ENCODE results near the gene PDXP.

PDXP gene

DNA sequence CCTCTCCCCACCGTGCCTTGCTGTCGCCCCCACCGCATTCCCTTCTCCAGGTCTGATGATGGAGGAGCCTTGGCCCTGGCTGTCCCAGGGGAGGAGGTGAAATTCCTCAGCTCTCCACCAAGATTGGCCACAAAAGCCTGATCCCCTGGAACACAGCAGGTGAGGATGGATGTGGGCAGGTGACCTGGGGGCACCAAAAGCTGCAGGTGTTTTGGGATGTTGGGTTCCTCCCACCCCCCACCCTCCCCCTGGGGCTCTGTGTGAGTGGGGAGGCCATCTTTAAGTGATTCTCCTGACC lies 39.0 kb downstream of the PDXP start:
- DNase-seq (ENCODE audit: low read depth): no peak

DNA sequence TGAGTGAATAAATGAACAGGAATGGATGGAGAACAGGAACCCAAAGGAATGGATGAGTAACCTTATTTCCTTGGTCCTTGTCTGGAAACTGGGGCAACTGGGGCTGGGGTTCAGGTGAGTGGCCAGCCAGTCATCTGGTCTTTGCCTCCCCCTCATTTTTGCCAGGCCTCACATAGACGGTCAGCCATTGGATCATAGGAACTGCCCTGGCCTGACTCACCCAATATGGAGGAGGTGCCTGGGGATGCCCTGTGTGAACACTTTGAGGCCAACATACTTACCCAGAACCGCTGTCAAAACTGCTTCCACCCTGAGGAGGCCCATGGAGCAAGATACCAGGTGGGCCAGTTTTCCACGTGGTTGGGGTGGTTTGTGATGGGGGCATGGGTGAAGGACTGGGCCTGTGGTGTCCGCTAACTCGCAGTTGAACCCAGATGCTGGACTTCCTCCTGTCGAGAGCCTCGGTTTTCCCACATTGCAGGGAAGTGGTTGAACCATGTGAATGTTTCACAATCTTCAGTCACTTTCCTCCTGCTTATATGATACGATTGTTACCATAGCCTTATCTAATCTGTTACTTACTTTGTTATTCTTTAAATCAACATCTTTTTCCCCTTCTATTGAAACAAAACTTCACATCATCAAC lies 42.7 kb downstream of the PDXP start:
- no peak for DNase-seq (ENCODE audit: low read depth)

DNA sequence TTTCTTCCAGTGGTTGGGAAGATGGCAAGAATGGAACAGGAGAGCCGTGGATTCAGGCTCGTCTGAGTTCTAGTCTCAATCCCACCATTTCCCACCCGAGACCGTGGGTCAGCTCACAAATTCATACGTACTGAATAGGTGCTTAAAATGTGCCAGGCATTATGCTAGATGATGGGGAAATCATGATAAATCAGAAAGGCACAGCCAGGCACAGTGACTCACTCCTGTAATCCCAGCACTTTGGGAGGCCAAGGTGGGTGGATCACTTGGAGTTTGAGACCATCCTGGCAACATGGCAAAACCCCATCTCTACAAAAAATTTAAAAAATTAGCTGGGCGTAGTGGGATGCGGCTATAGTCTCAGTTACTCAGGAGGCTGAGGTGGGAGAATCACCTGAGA lies 45.4 kb downstream of the PDXP start:
- peak; percentile 32 for DNase-seq (ENCODE audit: low read depth)

GRCh38 chr22:37704645-37705044 lies 46.1 kb downstream of the PDXP start:
- no peak for DNase-seq (ENCODE audit: low read depth)

GRCh38 chr22:37705205-37705604 lies 46.7 kb downstream of the PDXP start:
- DNase-seq (ENCODE audit: low read depth): no peak

GRCh38 chr22:37708580-37709444 lies 50.3 kb downstream of the PDXP start:
- no peak for DNase-seq (ENCODE audit: low read depth)

DNA sequence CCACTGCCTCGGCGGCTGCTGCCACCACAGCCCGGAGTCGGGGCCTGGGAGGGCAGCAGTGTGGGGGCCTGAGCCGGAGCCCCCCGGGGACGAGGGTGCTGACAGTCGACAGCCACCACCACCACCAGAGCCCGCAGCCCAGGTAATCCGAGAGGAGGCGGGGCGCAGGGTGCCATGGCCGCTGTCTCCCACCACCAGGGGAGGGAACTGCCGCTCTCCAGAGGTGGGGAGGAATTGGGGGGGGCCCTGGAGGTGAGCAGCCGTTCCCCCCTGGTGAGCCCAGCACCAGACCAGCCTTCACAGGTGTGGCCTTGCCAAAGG lies 50.9 kb downstream of the PDXP start:
- DNase-seq (ENCODE audit: low read depth): no peak

GRCh38 chr22:37710675-37711074 lies 52.2 kb downstream of the PDXP start:
- DNase-seq (ENCODE audit: low read depth): no peak

DNA sequence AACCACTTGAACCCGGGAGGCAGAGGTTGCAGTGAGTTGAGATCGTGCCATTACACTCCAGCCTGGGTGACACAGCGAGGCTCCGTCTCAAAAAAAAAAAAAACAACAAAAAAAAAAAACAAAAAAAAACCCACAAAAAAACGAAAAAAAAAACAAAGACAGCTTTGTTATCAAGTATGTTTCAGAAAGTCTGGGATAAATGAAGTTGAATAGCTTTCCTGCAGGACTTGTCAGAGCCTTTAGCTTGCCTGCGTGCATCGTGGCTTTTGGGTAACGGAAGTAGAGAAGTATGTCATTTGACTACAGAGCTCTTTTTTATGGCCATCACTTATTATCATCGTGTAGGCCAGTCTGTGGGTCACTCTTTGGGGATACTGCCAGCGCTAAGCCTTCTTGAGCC lies 53.0 kb downstream of the PDXP start:
- no peak for DNase-seq (ENCODE audit: low read depth)

DNA sequence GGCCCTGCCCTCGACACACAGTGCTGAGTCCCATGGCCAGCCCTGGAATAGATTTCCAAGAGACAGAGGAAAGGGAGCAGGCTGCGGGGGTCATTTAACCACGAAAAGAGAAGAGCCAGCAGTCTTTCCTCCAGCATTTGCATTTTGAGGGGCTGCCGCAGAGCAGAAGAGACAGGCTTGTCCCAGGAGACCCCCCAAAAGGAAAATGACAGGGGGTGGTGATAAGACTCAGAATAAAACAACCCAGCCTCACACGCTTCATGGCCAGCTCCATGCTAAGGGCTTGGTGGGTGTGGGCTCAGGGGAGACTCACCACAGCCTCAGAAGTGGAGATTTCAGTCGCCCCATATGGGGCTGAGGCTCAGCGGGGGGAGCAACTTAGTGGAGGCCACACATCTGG lies 55.2 kb downstream of the PDXP start:
- DNase-seq (ENCODE audit: low read depth): no peak

GRCh38 chr22:37714634-37715033 lies 56.1 kb downstream of the PDXP start:
- no peak for DNase-seq (ENCODE audit: low read depth)

DNA sequence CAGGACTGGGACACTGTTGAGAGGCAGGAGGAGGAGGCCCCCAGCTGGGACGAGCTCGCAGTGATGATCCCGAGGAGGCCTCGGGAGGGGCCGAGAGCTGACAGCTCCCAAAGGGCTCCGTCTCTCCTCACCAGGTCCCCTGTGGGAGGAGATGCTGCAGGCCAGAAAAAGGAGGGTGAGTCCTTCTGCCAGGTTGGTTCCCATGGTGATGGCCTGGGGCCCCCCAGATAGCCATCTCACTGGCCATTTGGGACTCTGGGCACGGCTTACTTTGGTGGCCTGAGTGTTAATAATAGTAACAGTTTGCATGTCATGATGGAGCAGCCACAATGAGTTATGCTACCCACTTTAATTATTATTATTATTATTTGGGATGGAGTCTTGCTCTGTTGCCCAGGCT lies 57.2 kb downstream of the PDXP start:
- DNase-seq (ENCODE audit: low read depth): no peak

Measured in iris pigment epithelial cell (primary cell).